NCI-H345 treated with DMSO at 0.1 percent for 48 hours (cell line): ENCODE data around the gene PKN3.

Experiments used
- DNase-seq: peaks from one replicate; lab custom pipeline; 2025; ENCODE audit not compliant: unreplicated experiment; lab: John Stamatoyannopoulos, UW

The PKN3 gene

GRCh38 chr9:128735373-128735772, 33.1 kb downstream of the PKN3 start:
- DNase-seq: no peak

GRCh38 chr9:128742401-128742800, 40.1 kb downstream of the PKN3 start:
- DNase-seq: no peak

GRCh38 chr9:128743421-128743820, 41.1 kb downstream of the PKN3 start:
- DNase-seq: no peak

- no peak for DNase-seq
These were observed 44.9 kb downstream of the PKN3 start for GRCh38 chr9:128747241-128747640.

GRCh38 chr9:128750926-128751595, 48.8 kb downstream of the PKN3 start:
- DNase-seq: no peak

GRCh38 chr9:128753627-128754026, 51.3 kb downstream of the PKN3 start:
- no peak for DNase-seq

GRCh38 chr9:128757602-128758001, 55.3 kb downstream of the PKN3 start:
- DNase-seq: no peak

- DNase-seq: no peak
These were observed 60.6 kb downstream of the PKN3 start for GRCh38 chr9:128762671-128763449.

- no peak for DNase-seq
These were observed 62.1 kb downstream of the PKN3 start for GRCh38 chr9:128764361-128764760.

- DNase-seq: no peak
These were observed 63.2 kb downstream of the PKN3 start for GRCh38 chr9:128765499-128765898.

- no peak for DNase-seq
These were observed 66.3 kb downstream of the PKN3 start for GRCh38 chr9:128768606-128769005.
